Measurements from ENCODE around the gene DNMT3B.
A peak's percentile ranks its signal among the peaks of the same experiment; 100 is the strongest.

Gene DNMT3B

DNA sequence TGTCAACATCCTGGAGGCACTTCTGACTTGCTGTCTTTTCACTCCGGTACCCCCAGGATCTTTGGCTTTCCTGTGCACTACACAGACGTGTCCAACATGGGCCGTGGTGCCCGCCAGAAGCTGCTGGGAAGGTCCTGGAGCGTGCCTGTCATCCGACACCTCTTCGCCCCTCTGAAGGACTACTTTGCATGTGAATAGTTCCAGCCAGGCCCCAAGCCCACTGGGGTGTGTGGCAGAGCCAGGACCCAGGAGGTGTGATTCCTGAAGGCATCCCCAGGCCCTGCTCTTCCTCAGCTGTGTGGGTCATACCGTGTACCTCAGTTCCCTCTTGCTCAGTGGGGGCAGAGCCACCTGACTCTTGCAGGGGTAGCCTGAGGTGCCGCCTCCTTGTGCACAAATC, 45.5 kb downstream of the DNMT3B start:
- H3K27ac ChIP-seq (ENCODE audit: low read length) = no peak overlapping the region
- no peak overlapping the region for H3K4me3 ChIP-seq (ENCODE audit: low read length)
- WGBS (ENCODE audit: insufficient coverage, insufficient read length) = no CpG with 5 or more reads among the region's 9 CpGs
- no peaks in the 10 kb centered on the region for H3K27me3 ChIP-seq (ENCODE audit: control insufficient read depth, insufficient read depth, low read length)
- no peaks in the 10 kb centered on the region for H3K9me3 ChIP-seq (ENCODE audit: control insufficient read depth, insufficient read depth, low read length)
- H3K4me1 ChIP-seq (ENCODE audit: control insufficient read depth, insufficient read depth, low read length) = peaks cover 8% of the 10 kb centered on the region; the same call in 1 of the 2 replicates
- peaks cover 68% of the 10 kb centered on the region for H3K36me3 ChIP-seq (ENCODE audit: control insufficient read depth, insufficient read depth, low read length)
- DNase-seq (ENCODE audit: low read depth, low spot score) = no peak

DNA sequence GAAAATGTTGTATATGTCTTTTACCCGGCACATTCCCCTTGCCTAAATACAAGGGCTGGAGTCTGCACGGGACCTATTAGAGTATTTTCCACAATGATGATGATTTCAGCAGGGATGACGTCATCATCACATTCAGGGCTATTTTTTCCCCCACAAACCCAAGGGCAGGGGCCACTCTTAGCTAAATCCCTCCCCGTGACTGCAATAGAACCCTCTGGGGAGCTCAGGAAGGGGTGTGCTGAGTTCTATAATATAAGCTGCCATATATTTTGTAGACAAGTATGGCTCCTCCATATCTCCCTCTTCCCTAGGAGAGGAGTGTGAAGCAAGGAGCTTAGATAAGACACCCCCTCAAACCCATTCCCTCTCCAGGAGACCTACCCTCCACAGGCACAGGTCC, 46.3 kb downstream of the DNMT3B start:
- Histone ChIP-seq H3K27ac (ENCODE audit: low read length) (no peak overlapping the region), H3K4me1 (ENCODE audit: control insufficient read depth, insufficient read depth, low read length) (peaks cover 6% of the 10 kb centered on the region; the same call in 1 of the 2 replicates), H3K9me3 (ENCODE audit: control insufficient read depth, insufficient read depth, low read length) (no peaks in the 10 kb centered on the region), H3K36me3 (ENCODE audit: control insufficient read depth, insufficient read depth, low read length) (peaks cover 61% of the 10 kb centered on the region), H3K27me3 (ENCODE audit: control insufficient read depth, insufficient read depth, low read length) (no peaks in the 10 kb centered on the region), H3K4me3 (ENCODE audit: low read length) (no peak overlapping the region)
- no CpG with 5 or more reads among the region's 4 CpGs for whole genome bisulfite sequencing (ENCODE audit: insufficient coverage, insufficient read length)
- no peak for DNase-seq (ENCODE audit: low read depth, low spot score)

DNA sequence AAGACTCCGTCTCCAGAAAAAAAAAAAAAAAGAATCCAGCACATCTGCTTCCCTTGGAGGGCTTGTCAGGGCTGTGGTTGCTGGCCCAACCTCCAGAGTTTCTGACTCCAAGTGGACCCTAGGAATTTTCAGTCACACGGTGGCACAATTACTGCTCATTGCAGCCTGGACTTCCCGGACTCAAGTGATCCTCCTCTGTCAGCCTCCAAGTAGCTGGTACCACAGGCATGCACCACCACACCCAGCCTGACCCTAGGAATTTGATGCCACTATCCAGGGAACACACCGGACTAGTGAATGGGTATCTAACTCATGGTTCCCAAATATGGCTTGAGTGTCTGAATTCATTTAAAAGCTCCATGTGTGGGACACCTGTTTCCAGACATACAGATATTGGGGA, 47.7 kb downstream of the DNMT3B start:
- DNase-seq (ENCODE audit: low read depth, low spot score) = no peak
- Histone ChIP-seq H3K4me1 (ENCODE audit: control insufficient read depth, insufficient read depth, low read length) (peaks cover 4% of the 10 kb centered on the region; the same call in 1 of the 2 replicates), H3K9me3 (ENCODE audit: control insufficient read depth, insufficient read depth, low read length) (no peaks in the 10 kb centered on the region), H3K27ac (ENCODE audit: low read length) (no peak overlapping the region), H3K36me3 (ENCODE audit: control insufficient read depth, insufficient read depth, low read length) (peaks cover 47% of the 10 kb centered on the region), H3K4me3 (ENCODE audit: low read length) (no peak overlapping the region), H3K27me3 (ENCODE audit: control insufficient read depth, insufficient read depth, low read length) (no peaks in the 10 kb centered on the region)
- WGBS (ENCODE audit: insufficient coverage, insufficient read length) = no CpG with 5 or more reads among the region's 4 CpGs

DNA sequence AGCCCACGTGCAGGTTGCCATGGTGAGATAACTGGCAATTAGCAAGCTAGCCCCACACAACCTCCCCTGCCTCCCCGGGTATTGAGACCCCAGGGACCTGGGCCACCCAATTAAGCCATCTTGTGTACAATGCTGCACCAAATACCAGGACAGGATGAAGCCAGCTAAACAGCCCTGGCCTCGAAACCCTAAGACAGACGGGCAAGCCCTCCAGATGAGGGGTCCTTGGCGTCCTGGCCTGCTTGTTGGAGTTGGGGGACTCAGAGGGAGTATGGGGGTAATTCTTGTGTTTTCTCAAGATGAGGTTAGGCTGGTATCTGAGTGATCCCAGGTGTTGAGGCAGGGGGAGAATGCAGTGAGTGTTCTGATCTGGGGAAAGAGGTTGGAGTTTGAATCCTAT, 48.8 kb downstream of the DNMT3B start:
- no CpG with 5 or more reads among the region's 5 CpGs for WGBS (ENCODE audit: insufficient coverage, insufficient read length)
- Histone ChIP-seq H3K4me1 (ENCODE audit: control insufficient read depth, insufficient read depth, low read length) (0 out of 2 replicates have a peak, but pooled peaks cover 3% of the 10 kb centered on the region), H3K27me3 (ENCODE audit: control insufficient read depth, insufficient read depth, low read length) (no peaks in the 10 kb centered on the region), H3K27ac (ENCODE audit: low read length) (no peak overlapping the region), H3K4me3 (ENCODE audit: low read length) (no peak overlapping the region), H3K9me3 (ENCODE audit: control insufficient read depth, insufficient read depth, low read length) (no peaks in the 10 kb centered on the region), H3K36me3 (ENCODE audit: control insufficient read depth, insufficient read depth, low read length) (peaks cover 40% of the 10 kb centered on the region)
- DNase-seq (ENCODE audit: low read depth, low spot score) = no peak

DNA sequence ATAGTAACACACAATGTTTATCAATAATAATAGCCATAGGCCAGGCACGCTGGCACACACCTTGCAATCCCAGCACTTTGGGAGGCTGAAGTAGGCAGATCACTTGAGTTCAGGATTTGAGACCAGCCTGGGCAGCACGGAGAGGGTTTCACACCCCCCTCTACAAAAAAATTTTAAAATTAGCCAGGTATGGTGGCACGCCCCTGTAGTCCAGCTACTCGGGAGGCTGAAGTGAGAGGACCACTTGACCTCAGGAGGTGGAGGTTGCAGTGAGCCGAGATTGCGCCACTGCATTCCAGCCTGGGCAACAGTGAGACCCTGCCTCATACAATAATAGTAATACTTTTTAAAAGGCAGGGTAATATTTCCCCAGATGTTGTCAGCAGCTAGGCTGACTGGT, 49.7 kb downstream of the DNMT3B start:
- no peak for DNase-seq (ENCODE audit: low read depth, low spot score)
- H3K4me1 ChIP-seq (ENCODE audit: control insufficient read depth, insufficient read depth, low read length) = 0 out of 2 replicates have a peak, but pooled peaks cover 3% of the 10 kb centered on the region
- peaks cover 33% of the 10 kb centered on the region; the same call in 1 of the 2 replicates for H3K36me3 ChIP-seq (ENCODE audit: control insufficient read depth, insufficient read depth, low read length)
- H3K4me3 ChIP-seq (ENCODE audit: low read length) = no peak overlapping the region
- H3K27me3 ChIP-seq (ENCODE audit: control insufficient read depth, insufficient read depth, low read length) = no peaks in the 10 kb centered on the region
- H3K9me3 ChIP-seq (ENCODE audit: control insufficient read depth, insufficient read depth, low read length) = no peaks in the 10 kb centered on the region
- H3K27ac ChIP-seq (ENCODE audit: low read length) = no peak overlapping the region
- no CpG with 5 or more reads among the region's 6 CpGs for WGBS (ENCODE audit: insufficient coverage, insufficient read length)

DNA sequence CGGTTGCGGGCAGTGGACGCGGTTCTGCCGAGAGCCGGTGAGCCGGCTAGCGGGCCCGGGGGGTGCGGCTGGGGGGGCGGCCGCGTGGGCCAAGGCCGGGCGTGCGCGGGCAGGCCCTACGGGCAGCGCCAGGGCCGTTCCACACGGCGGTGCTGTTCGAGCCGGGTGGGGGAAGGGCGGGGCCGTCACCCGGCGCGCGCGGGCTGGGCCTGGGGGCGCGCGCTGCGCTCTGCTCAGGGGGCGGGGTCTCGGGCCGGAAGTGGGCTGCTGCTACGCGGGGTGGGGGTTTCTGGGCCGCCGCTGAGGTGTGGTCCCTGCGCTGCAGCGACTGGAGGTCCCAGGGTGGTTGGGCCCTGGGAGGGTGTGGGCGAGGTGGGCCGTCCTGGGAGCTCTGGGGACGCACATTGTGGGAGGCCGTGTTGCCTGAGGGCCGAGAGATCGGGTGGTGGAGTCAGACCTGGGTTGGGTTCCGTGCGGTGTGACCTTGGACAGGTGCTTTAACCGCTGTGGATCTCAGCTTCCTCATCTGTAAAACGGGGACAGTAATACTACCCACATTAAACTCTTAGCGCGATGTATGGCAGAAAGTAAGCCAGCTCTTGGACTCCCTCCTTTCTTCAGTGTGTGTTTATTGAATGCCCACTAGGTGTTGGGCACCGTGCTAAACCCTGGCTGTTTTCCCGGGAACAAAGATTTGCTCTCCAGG, 58.0 kb downstream of the DNMT3B start:
- no peak overlapping the region for H3K27ac ChIP-seq (ENCODE audit: low read length)
- peak overlapping the region; percentile 79; the same call in 1 of the 2 replicates for H3K4me3 ChIP-seq (ENCODE audit: low read length)
- H3K36me3 ChIP-seq (ENCODE audit: control insufficient read depth, insufficient read depth, low read length) = no peaks in the 10 kb centered on the region
- no peaks in the 10 kb centered on the region for H3K27me3 ChIP-seq (ENCODE audit: control insufficient read depth, insufficient read depth, low read length)
- WGBS (ENCODE audit: insufficient coverage, insufficient read length) = no CpG with 5 or more reads among the region's 58 CpGs
- no peaks in the 10 kb centered on the region for H3K9me3 ChIP-seq (ENCODE audit: control insufficient read depth, insufficient read depth, low read length)
- DNase-seq (ENCODE audit: low read depth, low spot score) = no peak
- no peaks in the 10 kb centered on the region for H3K4me1 ChIP-seq (ENCODE audit: control insufficient read depth, insufficient read depth, low read length)

DNA sequence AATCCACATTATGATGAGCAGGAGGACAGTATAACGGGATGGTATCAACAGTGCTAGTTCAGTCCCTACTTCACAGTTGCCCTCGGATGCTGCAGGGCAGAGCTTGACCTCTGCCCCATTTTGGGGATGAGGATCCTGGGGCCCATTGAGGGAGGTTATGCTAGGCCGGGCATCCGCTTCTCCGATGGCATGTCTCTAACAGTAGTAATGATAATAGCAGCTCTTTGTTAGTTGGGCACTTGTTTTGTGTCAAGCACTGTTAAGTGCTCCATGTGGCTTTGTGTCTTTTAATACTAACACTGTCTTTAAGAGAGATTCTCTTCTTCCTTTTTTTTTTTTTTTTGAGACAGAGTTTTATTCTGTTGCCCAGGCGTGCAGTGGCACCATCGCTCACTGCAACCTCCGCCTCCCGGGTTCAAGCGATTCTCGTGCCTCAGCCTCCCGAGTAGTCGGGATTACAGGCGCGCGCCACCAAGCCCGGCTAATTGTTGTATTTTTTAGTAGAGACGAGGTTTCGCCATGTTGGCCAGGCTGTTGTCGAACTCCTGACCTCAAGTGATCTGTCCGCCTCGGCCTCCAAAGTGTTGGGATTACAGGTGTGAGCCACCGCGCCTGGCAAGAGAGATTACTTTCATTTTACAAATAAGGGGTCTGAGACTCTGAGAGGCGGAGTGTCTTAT, 58.7 kb downstream of the DNMT3B start:
- Histone ChIP-seq H3K4me1 (ENCODE audit: control insufficient read depth, insufficient read depth, low read length) (no peaks in the 10 kb centered on the region), H3K27ac (ENCODE audit: low read length) (no peak overlapping the region), H3K27me3 (ENCODE audit: control insufficient read depth, insufficient read depth, low read length) (no peaks in the 10 kb centered on the region), H3K4me3 (ENCODE audit: low read length) (peak overlapping the region; percentile 79; the same call in 1 of the 2 replicates), H3K36me3 (ENCODE audit: control insufficient read depth, insufficient read depth, low read length) (no peaks in the 10 kb centered on the region), H3K9me3 (ENCODE audit: control insufficient read depth, insufficient read depth, low read length) (no peaks in the 10 kb centered on the region)
- DNase-seq (ENCODE audit: low read depth, low spot score) = no peak
- WGBS (ENCODE audit: insufficient coverage, insufficient read length) = no CpG with 5 or more reads among the region's 25 CpGs

DNA sequence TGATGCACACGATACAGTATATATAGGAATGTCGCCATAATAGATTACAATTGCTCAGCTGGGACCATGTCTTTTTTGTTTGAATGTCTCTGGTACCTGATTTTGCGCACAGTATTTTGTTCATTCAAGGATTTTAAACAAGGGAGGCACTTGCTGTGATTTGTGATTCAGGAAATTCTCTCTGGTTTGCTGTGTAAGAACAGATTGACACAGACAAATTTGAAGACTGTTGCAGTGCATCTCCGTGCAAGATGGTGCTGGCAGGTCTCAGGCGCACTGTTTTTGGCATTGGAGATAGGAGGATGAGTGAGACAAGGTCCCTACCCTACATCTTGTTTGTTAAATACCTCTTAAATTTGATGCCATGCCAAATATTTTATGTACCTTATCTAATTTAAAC, 60.0 kb downstream of the DNMT3B start:
- no peak for DNase-seq (ENCODE audit: low read depth, low spot score)
- Histone ChIP-seq H3K4me3 (ENCODE audit: low read length) (no peak overlapping the region), H3K4me1 (ENCODE audit: control insufficient read depth, insufficient read depth, low read length) (no peaks in the 10 kb centered on the region), H3K27me3 (ENCODE audit: control insufficient read depth, insufficient read depth, low read length) (no peaks in the 10 kb centered on the region), H3K27ac (ENCODE audit: low read length) (no peak overlapping the region), H3K36me3 (ENCODE audit: control insufficient read depth, insufficient read depth, low read length) (no peaks in the 10 kb centered on the region), H3K9me3 (ENCODE audit: control insufficient read depth, insufficient read depth, low read length) (no peaks in the 10 kb centered on the region)
- no CpG with 5 or more reads among the region's 5 CpGs for WGBS (ENCODE audit: insufficient coverage, insufficient read length)

DNA sequence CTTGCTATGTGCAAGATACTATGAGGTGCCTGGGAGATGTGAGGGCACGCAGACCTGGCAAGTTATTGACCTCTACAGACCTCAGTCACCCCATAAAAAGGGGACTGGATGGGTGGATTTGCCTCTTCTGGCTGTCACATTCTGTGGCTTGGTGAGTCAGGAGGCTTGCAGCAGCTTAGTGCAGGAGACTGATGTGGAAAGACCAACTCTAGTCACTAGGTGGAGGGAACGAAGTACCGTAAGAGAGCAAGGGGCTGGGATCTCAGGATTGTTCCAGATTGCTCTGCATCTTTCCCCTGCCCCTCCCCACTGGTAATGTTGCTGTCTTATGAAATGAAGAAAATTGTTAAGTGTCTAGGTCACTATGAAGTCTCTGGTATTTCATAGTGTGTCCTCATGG, 60.9 kb downstream of the DNMT3B start:
- Histone ChIP-seq H3K4me1 (ENCODE audit: control insufficient read depth, insufficient read depth, low read length) (no peaks in the 10 kb centered on the region), H3K36me3 (ENCODE audit: control insufficient read depth, insufficient read depth, low read length) (peaks cover 3% of the 10 kb centered on the region; the same call in 1 of the 2 replicates), H3K9me3 (ENCODE audit: control insufficient read depth, insufficient read depth, low read length) (no peaks in the 10 kb centered on the region), H3K27ac (ENCODE audit: low read length) (no peak overlapping the region), H3K4me3 (ENCODE audit: low read length) (no peak overlapping the region), H3K27me3 (ENCODE audit: control insufficient read depth, insufficient read depth, low read length) (no peaks in the 10 kb centered on the region)
- DNase-seq (ENCODE audit: low read depth, low spot score) = no peak
- WGBS (ENCODE audit: insufficient coverage, insufficient read length) = no CpG with 5 or more reads among the region's 3 CpGs

DNA sequence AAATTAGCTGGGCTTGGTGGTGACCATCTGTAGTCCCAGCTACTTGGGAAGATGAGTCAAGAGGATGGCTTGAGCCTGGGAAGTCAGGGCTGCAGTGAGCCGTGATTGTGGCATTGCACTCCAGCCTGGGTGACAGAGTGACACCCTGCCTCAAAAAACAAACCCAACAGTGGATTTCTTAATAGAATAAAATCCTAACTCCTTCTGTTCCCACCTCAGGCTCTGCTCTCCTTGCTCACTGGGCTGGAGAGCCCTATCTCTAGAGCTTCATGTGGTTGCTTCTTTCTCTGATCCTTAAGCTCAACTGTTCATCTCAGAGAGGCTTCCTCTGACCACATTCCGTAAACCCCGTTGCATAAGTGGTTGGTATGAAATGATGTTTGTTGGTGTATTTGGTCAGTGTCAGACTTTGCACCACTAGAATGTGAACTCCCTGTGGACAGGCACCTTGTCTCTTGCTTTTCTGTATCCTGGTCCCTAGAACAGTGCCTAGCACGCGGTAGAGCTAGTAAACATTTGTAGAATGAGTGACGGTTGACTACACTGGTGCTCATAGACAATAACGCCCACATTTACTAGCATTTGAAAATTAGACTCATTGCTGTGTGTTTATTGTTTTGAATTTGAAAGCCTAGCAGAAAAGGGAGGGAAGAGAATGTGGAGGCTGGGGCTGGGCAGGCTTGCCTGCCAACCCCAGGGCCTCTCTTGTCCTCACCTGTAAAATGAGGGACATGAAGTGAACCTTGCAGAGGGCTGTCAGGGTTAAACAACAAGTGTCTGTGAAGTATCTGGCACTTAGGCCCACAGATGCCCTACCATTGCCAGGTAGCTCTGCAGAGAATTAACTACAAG, 61.8 kb downstream of the DNMT3B start:
- peaks cover 3% of the 10 kb centered on the region; the same call in 1 of the 2 replicates for H3K36me3 ChIP-seq (ENCODE audit: control insufficient read depth, insufficient read depth, low read length)
- no peaks in the 10 kb centered on the region for H3K9me3 ChIP-seq (ENCODE audit: control insufficient read depth, insufficient read depth, low read length)
- H3K27me3 ChIP-seq (ENCODE audit: control insufficient read depth, insufficient read depth, low read length) = no peaks in the 10 kb centered on the region
- H3K27ac ChIP-seq (ENCODE audit: low read length) = no peak overlapping the region
- DNase-seq (ENCODE audit: low read depth, low spot score) = no peak
- no peaks in the 10 kb centered on the region for H3K4me1 ChIP-seq (ENCODE audit: control insufficient read depth, insufficient read depth, low read length)
- no CpG with 5 or more reads among the region's 7 CpGs for WGBS (ENCODE audit: insufficient coverage, insufficient read length)
- H3K4me3 ChIP-seq (ENCODE audit: low read length) = no peak overlapping the region
